ENCODE results near the gene PPIG.

- TF ChIP-seq ELF4 (IDR thresholded peaks at IDR 0.05) (peak; percentile 80), SP1 (IDR thresholded peaks at IDR 0.05) (no peak), BHLHE40 (IDR thresholded peaks at IDR 0.05; ENCODE audit: borderline replicate concordance) (no peak), SUZ12 (IDR thresholded peaks at IDR 0.05) (peak; percentile 75; the same call in 1 of the 2 replicates), L3MBTL2 (conservative IDR thresholded peaks at IDR 0.05) (peak; percentile 78), ZNF384 (IDR thresholded peaks at IDR 0.05) (no peak), LEF1 (IDR thresholded peaks at IDR 0.05; ENCODE audit: borderline replicate concordance) (no peak), HDGF (IDR thresholded peaks at IDR 0.05; ENCODE audit: borderline replicate concordance) (no peak), ARNT (IDR thresholded peaks at IDR 0.05) (no peak), CTBP1 (IDR thresholded peaks at IDR 0.05; ENCODE audit: borderline replicate concordance) (no peak), TARDBP (IDR thresholded peaks at IDR 0.05) (no peak), FOXM1 (IDR thresholded peaks at IDR 0.05; ENCODE audit: borderline replicate concordance) (no peak), NFRKB (IDR thresholded peaks at IDR 0.05) (no peak)
These were observed 10.8 kb upstream of the PPIG start, which contains the start of gene FASTKD1 for GRCh38 chr2:169573160-169573973.
